Anterior cingulate cortex (tissue), 58 donors: ENCODE data around the gene SERINC3.
A peak's percentile ranks its signal among the peaks of the same experiment; 100 is the strongest.
"Not testable (repeated sequence)": the region's sequence is repeated elsewhere in the genome, so short reads cannot be mapped to it uniquely, and the experiment has no call there.

ENCODE experiments used
- DNase-seq, 58 donors: peaks; one replicate each; lab custom pipeline; 2025; lab: John Stamatoyannopoulos, UW

Gene SERINC3

GRCh38 chr20:44495802-44496481 lies 25.9 kb downstream of the SERINC3 start:
- no peak for DNase-seq

DNA sequence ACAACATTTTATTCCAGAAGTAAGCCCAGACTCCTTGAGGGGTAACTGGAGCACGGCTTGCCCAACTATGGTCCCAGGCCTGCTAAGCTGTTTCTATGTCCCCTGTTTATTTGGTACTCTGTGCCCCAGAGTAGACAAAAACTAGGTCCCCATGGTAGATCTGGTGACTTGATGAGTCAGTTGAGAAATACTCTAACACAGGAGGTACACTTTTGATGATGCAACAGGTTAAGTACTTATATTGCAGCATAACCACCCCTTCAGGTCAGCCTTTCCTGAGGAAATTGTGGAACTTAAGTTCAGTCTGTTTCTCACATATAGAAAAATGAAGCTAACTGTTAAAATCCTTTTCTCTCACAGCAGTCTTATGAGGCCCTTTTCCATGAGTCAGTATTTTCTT lies 26.6 kb downstream of the SERINC3 start:
- no peak for DNase-seq

GRCh38 chr20:44494681-44495080 lies 27.2 kb downstream of the SERINC3 start:
- no peak for DNase-seq

DNA sequence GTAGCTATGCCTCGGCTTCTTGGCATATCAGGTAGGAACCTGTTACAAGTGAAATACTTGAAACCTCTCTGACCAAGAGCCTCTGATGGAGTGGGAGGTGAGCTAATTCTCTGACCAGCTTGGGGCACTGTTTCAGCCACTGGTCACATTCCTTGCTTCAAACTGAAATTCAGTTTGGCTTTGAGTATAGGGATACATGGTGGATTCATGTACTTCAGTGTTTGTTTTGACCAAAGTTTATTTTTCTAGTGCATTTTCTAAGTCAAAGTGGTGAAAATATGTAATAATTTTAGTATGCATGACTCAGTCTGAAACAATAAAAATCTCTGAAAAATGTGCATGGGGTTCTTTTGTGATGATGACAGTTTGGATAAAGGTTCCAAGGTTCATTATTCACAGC lies 27.6 kb downstream of the SERINC3 start:
- no peak for DNase-seq

DNA sequence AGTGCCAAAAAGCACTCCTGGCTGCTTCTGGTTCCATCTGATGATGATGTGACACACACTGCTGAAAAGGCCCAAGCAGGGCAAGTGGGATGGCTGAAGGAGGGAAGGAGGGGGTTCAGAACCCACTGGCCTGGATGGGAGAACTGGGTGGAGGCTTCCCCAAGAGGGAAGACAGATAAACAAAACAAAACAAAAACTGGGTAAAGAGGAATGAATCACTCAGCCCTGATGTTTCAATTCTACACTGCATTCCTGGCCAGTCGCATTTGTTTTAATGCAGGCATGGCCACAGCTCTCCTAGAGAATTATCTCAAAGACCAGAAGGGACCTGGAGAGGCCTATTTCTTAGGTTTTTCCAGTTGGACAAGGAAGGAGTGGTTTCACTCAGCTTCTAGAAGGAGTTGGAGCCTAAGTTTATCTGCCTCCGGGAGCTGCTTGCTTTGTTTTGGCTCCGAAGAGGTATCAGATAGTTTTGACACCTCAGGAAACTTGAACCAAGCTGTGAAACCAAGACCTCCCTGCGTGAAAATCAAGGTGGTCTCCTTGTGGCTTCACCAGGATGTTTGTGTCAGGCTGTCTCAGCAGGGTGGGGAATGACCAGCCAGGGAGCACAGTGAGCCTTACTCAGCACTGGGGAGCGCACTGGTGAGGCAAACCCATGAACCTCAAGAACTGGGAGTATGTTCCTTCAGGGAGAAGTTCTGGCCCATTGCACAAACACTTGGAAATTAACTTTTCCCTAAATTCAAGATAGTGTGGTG lies 30.1 kb downstream of the SERINC3 start:
- no peak for DNase-seq

DNA sequence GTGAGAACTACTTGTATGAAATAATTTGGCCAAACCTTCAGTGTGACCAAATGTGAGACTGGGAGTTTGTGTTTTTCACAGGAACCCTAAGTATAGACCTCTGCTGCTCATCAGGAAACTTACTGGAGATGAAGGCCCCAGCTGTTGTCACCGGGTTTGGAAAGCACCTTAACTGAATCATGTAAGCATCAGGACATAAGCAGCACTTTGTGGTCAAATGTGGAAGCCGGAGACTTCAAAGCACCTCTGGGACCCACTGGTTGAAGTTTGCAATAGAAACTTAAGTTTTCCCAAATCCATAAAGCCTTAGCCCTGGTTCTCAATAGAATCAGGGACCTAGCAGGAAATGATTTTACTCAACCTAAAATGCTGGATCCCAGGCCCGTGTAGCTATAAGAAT lies 31.9 kb downstream of the SERINC3 start:
- DNase-seq: no peak

DNA sequence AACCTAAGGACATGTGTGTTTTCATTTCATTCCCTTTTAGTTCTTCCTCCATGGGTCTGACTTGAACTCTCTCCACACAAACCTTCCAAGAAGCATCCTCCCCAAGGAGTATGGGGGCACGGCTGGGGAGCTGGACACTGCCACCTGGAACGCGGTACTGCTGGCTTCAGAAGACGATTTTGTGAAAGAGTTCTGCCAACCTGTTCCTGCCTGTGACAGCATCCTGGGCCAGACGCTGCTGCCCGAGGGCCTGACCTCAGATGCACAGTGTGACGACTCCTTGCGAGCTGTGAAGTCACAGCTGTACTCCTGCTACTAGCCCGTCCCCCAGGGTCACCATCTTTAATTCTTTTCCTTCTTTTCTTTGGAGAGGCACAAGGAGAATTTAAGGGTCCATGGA lies 32.6 kb downstream of the SERINC3 start:
- no peak for DNase-seq

DNA sequence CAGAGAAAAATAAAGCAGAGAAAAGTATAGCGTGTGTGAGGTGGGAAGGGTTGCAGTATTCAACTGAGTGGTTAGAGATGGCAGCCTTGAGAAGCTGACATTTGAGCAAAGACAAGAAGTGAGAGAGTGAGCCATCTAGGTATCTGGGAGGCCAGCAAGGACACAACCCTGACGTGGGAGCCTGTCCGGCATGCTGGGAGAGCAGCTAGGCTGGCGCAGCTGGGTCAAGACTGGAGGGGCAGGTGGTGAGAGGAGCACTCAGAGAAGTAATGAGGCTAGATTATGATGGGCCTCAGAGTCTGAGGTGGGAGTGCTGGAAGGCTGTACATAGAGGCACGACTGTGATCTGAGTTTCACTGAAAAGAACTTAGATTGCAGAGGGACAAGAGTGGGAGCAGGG lies 33.3 kb downstream of the SERINC3 start:
- no peak for DNase-seq

DNA sequence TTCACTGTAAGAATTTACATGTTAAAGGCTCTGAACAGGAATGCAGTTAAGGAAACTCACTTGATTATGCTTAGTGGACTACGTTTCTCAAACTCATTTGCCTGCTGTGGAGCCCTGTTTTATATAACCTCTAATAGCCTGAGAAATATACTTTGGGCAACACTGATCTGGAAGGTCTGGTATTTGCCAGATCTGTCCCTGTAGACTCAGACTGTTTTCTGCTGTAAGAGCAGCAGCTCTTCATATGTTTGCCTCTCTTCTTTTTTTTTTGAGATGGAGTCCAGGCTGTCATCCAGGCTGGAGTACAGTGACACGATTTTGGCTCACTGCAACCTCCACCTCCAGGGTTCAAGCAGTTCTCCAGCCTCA lies 36.1 kb downstream of the SERINC3 start:
- DNase-seq: no peak

DNA sequence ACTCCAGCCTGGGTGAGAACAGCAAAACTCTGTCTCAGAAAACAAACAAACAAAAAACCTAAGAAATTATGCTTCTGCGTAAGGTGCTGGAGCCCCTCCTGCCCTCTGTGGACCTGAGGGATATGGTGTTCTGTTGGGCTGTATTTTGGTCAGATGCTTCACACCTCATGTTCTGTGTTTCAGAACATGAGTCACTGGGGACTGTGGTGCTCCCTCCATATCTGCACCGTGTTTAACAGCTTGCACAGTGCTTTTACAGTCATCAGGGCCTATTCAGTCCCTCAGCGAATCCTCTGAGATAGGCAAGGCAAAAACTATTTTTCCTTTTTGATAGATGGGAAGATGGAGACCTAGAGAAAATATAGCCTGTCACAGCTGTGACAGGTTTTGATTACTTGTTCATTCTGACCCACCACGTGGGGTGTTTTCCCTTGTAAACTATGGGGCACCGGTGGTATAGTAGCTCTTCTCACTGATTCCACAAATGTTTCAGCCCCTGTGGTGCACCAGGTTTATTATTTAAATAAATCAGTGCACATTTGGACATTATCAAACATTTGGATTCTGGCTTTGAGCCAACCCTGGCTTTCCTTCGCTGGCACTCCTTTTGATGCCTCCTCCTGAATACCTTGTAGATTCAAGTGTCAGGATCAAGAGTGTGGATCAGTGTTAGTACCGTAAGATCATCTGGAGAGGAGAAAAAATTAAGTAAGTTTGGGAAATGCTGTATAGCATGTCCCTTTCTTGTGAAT lies 36.6 kb downstream of the SERINC3 start:
- DNase-seq: peak in 1 of 58 donors; percentile 22

DNA sequence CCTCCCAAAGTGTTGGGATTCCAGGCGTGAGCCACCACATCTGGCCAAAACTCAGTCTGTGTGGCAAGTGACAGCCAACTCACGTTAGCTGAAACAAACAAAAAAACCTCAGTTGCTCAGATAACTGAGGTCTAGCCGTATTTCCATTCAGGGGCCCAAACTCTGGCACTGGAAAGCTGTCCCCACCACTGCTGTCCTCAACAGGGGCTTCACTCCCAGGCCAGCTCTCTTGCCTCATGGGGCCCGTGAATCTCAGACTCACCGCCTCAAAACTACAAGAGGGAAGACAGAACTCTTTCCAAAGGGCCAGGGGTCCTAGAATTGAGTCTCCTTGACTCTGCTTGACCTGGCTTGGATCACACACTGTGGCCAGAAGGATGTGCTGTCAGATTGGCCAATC lies 38.8 kb downstream of the SERINC3 start:
- DNase-seq: no peak

- DNase-seq: no peak
Measured at GRCh38 chr20:44481719-44482416, 40.0 kb downstream of the SERINC3 start.

DNA sequence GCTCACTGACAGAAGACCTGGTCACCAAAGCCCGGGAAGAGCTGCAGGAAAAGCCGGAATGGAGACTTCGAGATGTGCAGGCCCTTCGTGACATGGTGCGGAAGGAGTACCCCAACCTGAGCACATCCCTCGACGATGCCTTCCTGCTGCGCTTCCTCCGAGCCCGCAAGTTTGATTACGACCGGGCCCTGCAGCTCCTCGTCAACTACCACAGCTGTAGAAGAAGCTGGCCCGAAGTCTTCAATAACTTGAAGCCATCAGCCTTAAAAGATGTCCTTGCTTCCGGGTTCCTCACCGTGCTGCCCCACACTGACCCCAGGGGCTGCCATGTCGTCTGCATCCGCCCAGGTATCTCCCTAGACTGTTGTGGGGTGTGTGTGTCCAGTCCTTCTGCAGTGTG lies 41.8 kb downstream of the SERINC3 start:
- DNase-seq: no peak

DNA sequence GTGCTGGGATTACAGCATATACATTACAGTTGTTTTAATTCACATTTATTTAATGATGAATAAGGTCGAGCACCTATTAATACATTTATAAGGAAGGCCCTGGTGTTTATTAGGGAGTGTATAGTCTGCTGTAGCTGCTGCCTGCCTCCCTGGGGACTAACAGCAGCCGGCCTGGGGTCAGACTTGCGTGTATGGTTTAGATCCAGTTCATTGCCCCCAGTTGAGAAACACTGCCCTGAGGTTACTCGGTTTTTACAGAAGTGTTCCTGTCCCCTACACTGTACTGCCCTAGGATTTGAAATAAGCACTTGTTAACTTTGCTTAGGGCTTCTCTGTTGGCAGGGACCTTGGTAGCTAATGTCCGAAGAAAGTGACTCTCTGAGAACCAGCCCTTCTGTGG lies 42.2 kb downstream of the SERINC3 start:
- no peak for DNase-seq

GRCh38 chr20:44478206-44478605 lies 43.7 kb downstream of the SERINC3 start:
- no peak for DNase-seq

- no peak for DNase-seq
Measured at GRCh38 chr20:44477151-44477550, 44.7 kb downstream of the SERINC3 start.

- DNase-seq: peak in 57 of 58 donors; percentile 21 to 90 (median 78)
Measured at GRCh38 chr20:44475694-44476560, 45.9 kb downstream of the SERINC3 start, which contains the start of gene TTPAL. Gene TTPAL, plus strand, starts transcription at chr20:44475874. Its CDS starts 4,126 bp downstream, at chr20:44480000.

DNA sequence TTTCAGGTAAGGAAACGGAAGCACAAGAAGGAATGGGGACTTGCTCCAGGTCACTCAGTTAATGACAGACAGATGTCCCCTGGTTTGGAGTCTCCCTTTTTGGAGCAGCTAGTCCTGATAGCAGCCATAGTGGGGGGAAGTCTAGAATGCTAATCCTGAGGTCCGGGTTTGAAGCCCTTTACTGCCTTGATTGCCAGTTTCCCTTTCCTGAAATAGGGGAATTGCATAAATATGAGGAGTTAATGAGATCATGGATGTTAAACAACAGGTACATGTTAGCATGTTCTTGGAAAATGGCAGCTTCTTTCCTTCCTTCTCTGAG lies 46.5 kb downstream of the SERINC3 start:
- no peak for DNase-seq

GRCh38 chr20:44472283-44472682 lies 49.6 kb downstream of the SERINC3 start:
- not testable (repeated sequence) for DNase-seq

GRCh38 chr20:44471481-44471882 lies 50.4 kb downstream of the SERINC3 start:
- DNase-seq: peak in 1 of 58 donors; percentile 30
